ENCODE data around the gene ARRDC1.

The ARRDC1 gene

DNA sequence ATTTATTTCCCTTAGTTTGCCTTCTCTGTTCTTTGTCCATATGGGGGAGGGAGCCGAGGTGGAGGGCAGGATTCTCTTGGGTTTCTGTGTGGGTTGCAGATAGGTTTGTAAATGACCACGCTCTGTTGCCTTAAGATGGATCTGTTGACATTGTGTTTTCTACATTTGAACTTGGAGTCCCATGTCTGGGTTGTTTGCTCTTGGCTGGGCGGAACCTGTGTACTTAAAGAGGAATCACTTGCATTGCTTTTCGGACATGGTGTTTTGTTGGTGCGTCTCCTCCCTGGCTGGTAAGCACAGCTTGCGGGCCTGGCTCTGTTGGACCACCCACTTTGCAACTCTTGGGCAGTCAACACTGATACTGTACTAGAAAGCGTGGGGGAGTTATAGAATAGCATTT, 59.2 kb downstream of the ARRDC1 start:
- Histone ChIP-seq H3K36me3 (ENCODE audit: control insufficient read depth, low read length) (peaks cover 57% of the 10 kb centered on the region), H3K27me3 (ENCODE audit: control insufficient read depth, low read length) (no peaks in the 10 kb centered on the region), H3K9me3 (ENCODE audit: control insufficient read depth, insufficient read depth, low read length) (no peaks in the 10 kb centered on the region), H4K20me1 (ENCODE audit: control insufficient read depth, insufficient read depth, low read depth, low read length) (no peaks in the 10 kb centered on the region), H3K4me3 (ENCODE audit: low read length) (peak overlapping the region; percentile 20), H3K79me2 (ENCODE audit: control insufficient read depth, low read length) (peaks cover 98% of the 10 kb centered on the region), H3K4me1 (ENCODE audit: control insufficient read depth, low read length) (peaks cover 98% of the 10 kb centered on the region), H3K4me2 (ENCODE audit: low read length) (peak overlapping the region; percentile 46), H3K9me2 (replicated peaks; ENCODE audit: control insufficient read depth, low read length) (no peaks in the 10 kb centered on the region), H3K27ac (ENCODE audit: low read depth, low read length) (peak overlapping the region; percentile 90), H3F3A (ENCODE audit: control insufficient read depth, insufficient read depth) (peaks cover 24% of the 10 kb centered on the region)
- TF ChIP-seq, protein P1, sequence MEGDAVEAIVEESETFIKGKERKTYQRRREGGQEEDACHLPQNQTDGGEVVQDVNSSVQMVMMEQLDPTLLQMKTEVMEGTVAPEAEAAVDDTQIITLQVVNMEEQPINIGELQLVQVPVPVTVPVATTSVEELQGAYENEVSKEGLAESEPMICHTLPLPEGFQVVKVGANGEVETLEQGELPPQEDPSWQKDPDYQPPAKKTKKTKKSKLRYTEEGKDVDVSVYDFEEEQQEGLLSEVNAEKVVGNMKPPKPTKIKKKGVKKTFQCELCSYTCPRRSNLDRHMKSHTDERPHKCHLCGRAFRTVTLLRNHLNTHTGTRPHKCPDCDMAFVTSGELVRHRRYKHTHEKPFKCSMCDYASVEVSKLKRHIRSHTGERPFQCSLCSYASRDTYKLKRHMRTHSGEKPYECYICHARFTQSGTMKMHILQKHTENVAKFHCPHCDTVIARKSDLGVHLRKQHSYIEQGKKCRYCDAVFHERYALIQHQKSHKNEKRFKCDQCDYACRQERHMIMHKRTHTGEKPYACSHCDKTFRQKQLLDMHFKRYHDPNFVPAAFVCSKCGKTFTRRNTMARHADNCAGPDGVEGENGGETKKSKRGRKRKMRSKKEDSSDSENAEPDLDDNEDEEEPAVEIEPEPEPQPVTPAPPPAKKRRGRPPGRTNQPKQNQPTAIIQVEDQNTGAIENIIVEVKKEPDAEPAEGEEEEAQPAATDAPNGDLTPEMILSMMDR (IDR thresholded peaks at IDR 0.05; ENCODE audit: low read depth, low read length, poor library complexity, severe bottlenecking): no peak
- TF ChIP-seq EZH2phosphoT487 (IDR thresholded peaks at IDR 0.05; ENCODE audit: borderline replicate concordance, low read length): no peak

All from DOHH2 (cell line).